HepG2 (cell line): ENCODE measurements around the gene TSPYL6. TPM values are rescaled to one million over a fixed set of nuclear protein-coding genes. Genes with fewer than 3 reads are reported as not detected.

Experiments
- ARID3A ChIP-seq: IDR thresholded peaks from 2 replicates; pipeline ENCODE4 v1.6.1; 2012; ENCODE audit warnings: low read depth, low read length, improper control_type of control experiment
- ATF7 ChIP-seq, 2 experiments: fragments of 450-650 bp in 1 of 2; sonication (generic) in 1 of 2; formaldehyde crosslinking in 1 of 2; IDR thresholded peaks; 2 replicates each; pipeline versions ENCODE4 v1.4.0 to v1.6.1; 2016 to 2020; ENCODE audit warnings: antibody characterized with exemption in 1 of 2, mild to moderate bottlenecking in 1 of 2, missing genetic modification reagents in 1 of 2
- FOSL2 ChIP-seq: sonication (generic); formaldehyde crosslinking; IDR thresholded peaks from 2 replicates; pipeline ENCODE4 v1.4.0; 2020; ENCODE audit warnings: missing genetic modification reagents
- FOXM1 ChIP-seq: sonication (generic); formaldehyde crosslinking; IDR thresholded peaks from 2 replicates; pipeline ENCODE4 v1.5.0; 2020; ENCODE audit warnings: missing genetic modification reagents
- FOXO4 ChIP-seq: sonication (generic); formaldehyde crosslinking; conservative IDR thresholded peaks from 2 replicates; pipeline ENCODE4 v1.8.1; 2023; ENCODE audit warnings: missing genetic modification reagents
- GMEB2 ChIP-seq: IDR thresholded peaks from 2 replicates; pipeline ENCODE4 v1.6.1; 2016; ENCODE audit warnings: missing biosample characterization, missing genetic modification reagents, low read depth
- HMGA1 ChIP-seq: sonication (generic); formaldehyde crosslinking; conservative IDR thresholded peaks from 2 replicates; pipeline ENCODE4 v1.4.0; 2020; ENCODE audit warnings: missing genetic modification reagents
- MLLT10 ChIP-seq: sonication (generic); formaldehyde crosslinking; IDR thresholded peaks from 2 replicates; pipeline ENCODE4 v1.4.0; 2020; ENCODE audit warnings: missing genetic modification reagents
- NPAS2 ChIP-seq: sonication (generic); formaldehyde crosslinking; IDR thresholded peaks from 2 replicates; pipeline ENCODE4 v1.8.0; 2022; ENCODE audit warnings: mild to moderate bottlenecking, missing genetic modification reagents, borderline replicate concordance
- PATZ1 ChIP-seq: sonication (generic); formaldehyde crosslinking; IDR thresholded peaks from 2 replicates; pipeline ENCODE4 v1.4.0; 2020; ENCODE audit warnings: missing genetic modification reagents
- RBM22 ChIP-seq: fragments of 200-400 bp; formaldehyde crosslinking; optimal IDR thresholded peaks from 2 replicates; pipeline ENCODE3; 2017; ENCODE audit warnings: mild to moderate bottlenecking, low read length, moderate library complexity
- SOX6 ChIP-seq, 2 experiments: fragments of 450-650 bp in 1 of 2; sonication (generic) in 1 of 2; formaldehyde crosslinking in 1 of 2; IDR thresholded peaks; 2 replicates each; pipeline versions ENCODE4 v1.4.0 to v1.6.1; 2017 to 2020; ENCODE audit warnings: antibody characterized with exemption in 1 of 2, mild to moderate bottlenecking in 1 of 2, missing genetic modification reagents in 1 of 2
- TFDP2 ChIP-seq: sonication (generic); formaldehyde crosslinking; IDR thresholded peaks from 2 replicates; pipeline ENCODE4 v1.4.0; 2020; ENCODE audit warnings: missing genetic modification reagents
- THAP11 ChIP-seq: IDR thresholded peaks from 2 replicates; pipeline ENCODE4 v1.6.1; 2016; ENCODE audit warnings: missing biosample characterization, missing genetic modification reagents
- THAP7 ChIP-seq: sonication (generic); formaldehyde crosslinking; IDR thresholded peaks from 2 replicates; pipeline ENCODE4 v1.8.1; 2023; ENCODE audit warnings: mild to moderate bottlenecking, missing genetic modification reagents
- ZFX ChIP-seq: sonication (generic); formaldehyde crosslinking; IDR thresholded peaks from 2 replicates; pipeline ENCODE4 v1.4.0; 2020; ENCODE audit warnings: mild to moderate bottlenecking, low read depth, missing genetic modification reagents, moderate library complexity
- ZNF121 ChIP-seq: sonication (generic); formaldehyde crosslinking; IDR thresholded peaks from 2 replicates; pipeline ENCODE4 v1.5.0; 2020; ENCODE audit warnings: mild to moderate bottlenecking, missing genetic modification reagents
- ZNF441 ChIP-seq: sonication (generic); formaldehyde crosslinking; IDR thresholded peaks from 2 replicates; pipeline ENCODE4 v1.7.0; 2021; ENCODE audit warnings: missing genetic modification reagents, borderline replicate concordance
- ZNF674 ChIP-seq: sonication (generic); formaldehyde crosslinking; IDR thresholded peaks from 2 replicates; pipeline ENCODE4 v1.5.0; 2020; ENCODE audit warnings: low read depth, mild to moderate bottlenecking, missing genetic modification reagents
- polyA plus RNA-seq, 8 experiments: library from polyadenylated mRNA; depleted of rRNA in 3 of 8; stranded (reverse) in 7 of 8; unstranded in 1 of 8; fragments of >200 nt; fragmentation: Illumina TruSeq in 4 of 8; extraction: Trizol in 4 of 8; gene quantifications; 2 replicates each; pipeline versions ENCODE4 v1.2.1 to v1.2.3, GENCODE V29; 2011 to 2016; ENCODE audit warnings: low read depth in 4 of 8, missing spikeins in 1 of 8, mixed read lengths in 1 of 8; ENCODE audit not compliant: insufficient read depth in 1 of 8
- total RNA-seq, 5 experiments: library from RNA; depleted of rRNA; stranded (reverse); fragments of >200 nt; fragmentation: Illumina TruSeq; extraction: Trizol; gene quantifications; 2 replicates each; pipeline ENCODE4 v1.2.3, GENCODE V29; 2016; ENCODE audit warnings: low read depth in 1 of 5

Gene TSPYL6
- total and polyA plus RNA-seq, 2 of the 13 experiments (the other 11 are each of a cell fraction or from before 2014, with no cell fraction given) = 0.03 TPM; not detected in 1

- TF ChIP-seq ZFX (CRISPR knock-in tag) = no peak
- TF ChIP-seq ZNF441 (CRISPR knock-in tag) = peak; percentile 58; the same call in 1 of the 2 replicates
- TF ChIP-seq NPAS2 (CRISPR knock-in tag) = no peak
- no peak for TF ChIP-seq GMEB2 (CRISPR knock-in tag)
- TF ChIP-seq ZNF121 (CRISPR knock-in tag) = no peak
- TF ChIP-seq MLLT10 (CRISPR knock-in tag) = no peak
- peak; percentile 100 for TF ChIP-seq FOSL2 (CRISPR knock-in tag)
- TF ChIP-seq RBM22 = no peak
- TF ChIP-seq ZNF674 = no peak
- TF ChIP-seq FOXM1 (CRISPR knock-in tag) = no peak
- TF ChIP-seq TFDP2 = no peak; the same call in 1 of the 2 replicates
- peak; percentile 79 for TF ChIP-seq THAP11 (CRISPR knock-in tag)
- TF ChIP-seq THAP7 (CRISPR knock-in tag) = no peak
- TF ChIP-seq ARID3A = peak; percentile 88
- peak; percentile 65 for TF ChIP-seq PATZ1 (CRISPR knock-in tag)
- no peak for TF ChIP-seq HMGA1 (CRISPR knock-in tag)
- TF ChIP-seq SOX6 (IDR thresholded peaks at IDR 0.05) = no peak
- TF ChIP-seq SOX6 (CRISPR knock-in tag; IDR thresholded peaks at IDR 0.05) = peak; percentile 100
- TF ChIP-seq ATF7 (IDR thresholded peaks at IDR 0.05) = peak; percentile 44; the same call in 1 of the 2 replicates
- TF ChIP-seq ATF7 (CRISPR knock-in tag; IDR thresholded peaks at IDR 0.05) = no peak; the same call in 1 of the 2 replicates
- 0 out of 2 replicates have a peak, but pooled peaks have one; percentile 75 for TF ChIP-seq FOXO4
Measured at GRCh38 chr2:54233832-54234649, 22.0 kb downstream of the TSPYL6 start (continued).
